SIG-M5 treated with dmso at 0.1 percent for 504 hours (cell line): ENCODE measurements around the gene CZIB.

Experiments used
- DNase-seq: peaks from one replicate; lab custom pipeline; 2025; ENCODE audit not compliant: unreplicated experiment; lab: John Stamatoyannopoulos, UW

CZIB gene

GRCh38 chr1:53220171-53220961, at the start of gene CZIB:
Gene CZIB (minus strand): TSS chr1:53220634. CDS start chr1:53220575, 59 bp downstream.
- peak; percentile 85 for DNase-seq

- no peak for DNase-seq
Measured at GRCh38 chr1:53270107-53270506, 49.7 kb upstream of the CZIB start.

GRCh38 chr1:53267761-53268160, 47.3 kb upstream of the CZIB start:
- DNase-seq = no peak

GRCh38 chr1:53266038-53266437, 45.6 kb upstream of the CZIB start:
- DNase-seq = no peak

GRCh38 chr1:53265581-53265980, 45.1 kb upstream of the CZIB start:
- DNase-seq = no peak

- no peak for DNase-seq
Measured at GRCh38 chr1:53264048-53264447, 43.6 kb upstream of the CZIB start.

- no peak for DNase-seq
Measured at GRCh38 chr1:53262000-53262399, 41.6 kb upstream of the CZIB start.

GRCh38 chr1:53260631-53261247, 40.3 kb upstream of the CZIB start:
- DNase-seq = no peak

GRCh38 chr1:53259932-53260331, 39.5 kb upstream of the CZIB start:
- DNase-seq = no peak

- no peak for DNase-seq
Measured at GRCh38 chr1:53258216-53258615, 37.8 kb upstream of the CZIB start.

- DNase-seq = no peak
Measured at GRCh38 chr1:53257454-53258081, 37.1 kb upstream of the CZIB start.

- no peak for DNase-seq
Measured at GRCh38 chr1:53256511-53257453, 36.3 kb upstream of the CZIB start.

GRCh38 chr1:53255031-53255430, 34.6 kb upstream of the CZIB start:
- no peak for DNase-seq

- DNase-seq = no peak
Measured at GRCh38 chr1:53254011-53254640, 33.7 kb upstream of the CZIB start.

GRCh38 chr1:53250325-53250724, 29.9 kb upstream of the CZIB start:
- no peak for DNase-seq

- DNase-seq = no peak
Measured at GRCh38 chr1:53249706-53250105, 29.3 kb upstream of the CZIB start.

- no peak for DNase-seq
Measured at GRCh38 chr1:53246261-53247134, 26.1 kb upstream of the CZIB start.

- DNase-seq = no peak
Measured at GRCh38 chr1:53244141-53244540, 23.7 kb upstream of the CZIB start.

- no peak for DNase-seq
Measured at GRCh38 chr1:53242381-53242780, 21.9 kb upstream of the CZIB start.

GRCh38 chr1:53241828-53242227, 21.4 kb upstream of the CZIB start:
- DNase-seq = no peak
